Left ventricle myocardium inferior (tissue), 1 donor: ENCODE data around the gene LURAP1L. TPM values are rescaled to one million over a fixed set of nuclear protein-coding genes. Genes with fewer than 3 reads are reported as not detected.

Experiments used
- DNase-seq: peaks from one replicate; pipeline ENCODE4 v3.0.0-alpha.2; 2020
- H3K27ac ChIP-seq: fragments of 200-600 bp; replicated peaks from 2 replicates; pipeline ENCODE4 v1.8.0; 2021
- H3K27me3 ChIP-seq: fragments of 200-600 bp; 2 replicates; pipeline ENCODE4 v1.8.0; 2021; ENCODE audit warnings: low read depth
- H3K36me3 ChIP-seq: fragments of 200-600 bp; 2 replicates; pipeline ENCODE4 v1.8.0; 2021
- H3K4me1 ChIP-seq: fragments of 200-600 bp; 2 replicates; pipeline ENCODE4 v1.8.0; 2021
- H3K4me3 ChIP-seq: fragments of 200-600 bp; 2 replicates; pipeline ENCODE4 v1.8.0; 2021; ENCODE audit warnings: mild to moderate bottlenecking, moderate library complexity
- H3K9me3 ChIP-seq: fragments of 200-600 bp; replicated peaks from 2 replicates; pipeline ENCODE4 v1.8.0; 2021
- intact Hi-C: fragments of 100-400 bp; cut with micrococcal nuclease; formaldehyde crosslinking; loops from one replicate; pipeline ENCODE4 v1.11.0; 2022
- total RNA-seq: library from RNA; stranded (reverse); fragmentation: NEBNext Ultra II Directional; extraction: Animal tissue kit (Norgen Biotek cat#: 25700); gene quantifications from one replicate; pipeline ENCODE4 v1.2.1, GENCODE V29; 2021
- TF ChIP-seq, protein P1 (sequence below): fragments of 200-600 bp; IDR thresholded peaks from 2 replicates; pipeline ENCODE4 v1.8.0; 2021; ENCODE audit warnings: antibody characterized with exemption, mild to moderate bottlenecking, borderline replicate concordance
- donor health status: DM: no; HTN: yes; CAD: no; lungs with severe emphysema.

Gene LURAP1L
- total RNA-seq, 1 donor from 2014 or later = 2.6 TPM

- H3K27ac ChIP-seq = peak overlapping the region; percentile 30
- intact Hi-C loops = no loop called here
- H3K36me3 ChIP-seq = no peaks in the 10 kb centered on the region
- TF ChIP-seq, protein P1, sequence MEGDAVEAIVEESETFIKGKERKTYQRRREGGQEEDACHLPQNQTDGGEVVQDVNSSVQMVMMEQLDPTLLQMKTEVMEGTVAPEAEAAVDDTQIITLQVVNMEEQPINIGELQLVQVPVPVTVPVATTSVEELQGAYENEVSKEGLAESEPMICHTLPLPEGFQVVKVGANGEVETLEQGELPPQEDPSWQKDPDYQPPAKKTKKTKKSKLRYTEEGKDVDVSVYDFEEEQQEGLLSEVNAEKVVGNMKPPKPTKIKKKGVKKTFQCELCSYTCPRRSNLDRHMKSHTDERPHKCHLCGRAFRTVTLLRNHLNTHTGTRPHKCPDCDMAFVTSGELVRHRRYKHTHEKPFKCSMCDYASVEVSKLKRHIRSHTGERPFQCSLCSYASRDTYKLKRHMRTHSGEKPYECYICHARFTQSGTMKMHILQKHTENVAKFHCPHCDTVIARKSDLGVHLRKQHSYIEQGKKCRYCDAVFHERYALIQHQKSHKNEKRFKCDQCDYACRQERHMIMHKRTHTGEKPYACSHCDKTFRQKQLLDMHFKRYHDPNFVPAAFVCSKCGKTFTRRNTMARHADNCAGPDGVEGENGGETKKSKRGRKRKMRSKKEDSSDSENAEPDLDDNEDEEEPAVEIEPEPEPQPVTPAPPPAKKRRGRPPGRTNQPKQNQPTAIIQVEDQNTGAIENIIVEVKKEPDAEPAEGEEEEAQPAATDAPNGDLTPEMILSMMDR = no peak
- no peak for DNase-seq
- H3K4me3 ChIP-seq = no peak overlapping the region
- H3K9me3 ChIP-seq = peaks cover 11% of the 10 kb centered on the region
- no peaks in the 10 kb centered on the region for H3K27me3 ChIP-seq
- H3K4me1 ChIP-seq = no peaks in the 10 kb centered on the region
Observed at GRCh38 chr9:12735665-12736064, 39.2 kb upstream of the LURAP1L start.

- Histone ChIP-seq H3K4me1 (no peaks in the 10 kb centered on the region), H3K4me3 (no peak overlapping the region), H3K27me3 (no peaks in the 10 kb centered on the region), H3K27ac (no peak overlapping the region), H3K36me3 (no peaks in the 10 kb centered on the region), H3K9me3 (peaks cover 19% of the 10 kb centered on the region)
- intact Hi-C loops = no loop called here
- no peak for DNase-seq
- TF ChIP-seq, protein P1 = no peak
Observed at GRCh38 chr9:12737871-12738270, 36.9 kb upstream of the LURAP1L start.

- H3K4me3 ChIP-seq = no peak overlapping the region
- peaks cover 16% of the 10 kb centered on the region for H3K9me3 ChIP-seq
- H3K27me3 ChIP-seq = no peaks in the 10 kb centered on the region
- TF ChIP-seq, protein P1 = no peak
- no peaks in the 10 kb centered on the region for H3K4me1 ChIP-seq
- H3K27ac ChIP-seq = no peak overlapping the region
- intact Hi-C loops = no loop called here
- DNase-seq = no peak
- no peaks in the 10 kb centered on the region for H3K36me3 ChIP-seq
Observed at GRCh38 chr9:12739014-12739652, 35.7 kb upstream of the LURAP1L start.

DNA sequence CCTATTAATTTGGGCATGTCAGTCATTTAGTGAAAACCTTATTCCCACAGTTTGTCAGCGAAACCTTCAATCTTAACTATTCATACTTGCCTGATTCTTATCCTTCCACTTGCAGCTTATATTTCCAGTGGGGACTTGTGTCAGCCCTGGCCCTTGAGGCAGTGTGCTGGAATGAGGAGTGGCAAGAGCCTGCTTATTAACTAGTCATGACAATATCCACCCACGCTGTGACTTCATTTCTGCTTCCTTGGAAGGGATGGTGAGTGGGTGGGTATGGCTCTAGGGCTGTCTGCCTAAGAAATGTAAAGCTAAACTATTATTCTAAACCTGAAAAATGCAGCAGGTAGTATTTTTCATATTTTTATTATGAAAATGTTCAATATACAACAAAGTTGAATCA lies 34.0 kb upstream of the LURAP1L start:
- Histone ChIP-seq H3K27me3 (no peaks in the 10 kb centered on the region), H3K4me1 (no peaks in the 10 kb centered on the region), H3K9me3 (peaks cover 8% of the 10 kb centered on the region), H3K27ac (no peak overlapping the region), H3K4me3 (no peak overlapping the region), H3K36me3 (no peaks in the 10 kb centered on the region)
- TF ChIP-seq, protein P1 = no peak
- intact Hi-C loops = no loop called here
- no peak for DNase-seq

- Histone ChIP-seq H3K36me3 (no peaks in the 10 kb centered on the region), H3K27me3 (no peaks in the 10 kb centered on the region), H3K4me3 (no peak overlapping the region), H3K4me1 (no peaks in the 10 kb centered on the region), H3K27ac (no peak overlapping the region), H3K9me3 (no peaks in the 10 kb centered on the region)
- TF ChIP-seq, protein P1 = no peak
- intact Hi-C loops = no loop called here
- no peak for DNase-seq
Observed at GRCh38 chr9:12748016-12748415, 26.8 kb upstream of the LURAP1L start.
